ENCODE results near the gene GEMIN8.

GEMIN8 gene

DNA sequence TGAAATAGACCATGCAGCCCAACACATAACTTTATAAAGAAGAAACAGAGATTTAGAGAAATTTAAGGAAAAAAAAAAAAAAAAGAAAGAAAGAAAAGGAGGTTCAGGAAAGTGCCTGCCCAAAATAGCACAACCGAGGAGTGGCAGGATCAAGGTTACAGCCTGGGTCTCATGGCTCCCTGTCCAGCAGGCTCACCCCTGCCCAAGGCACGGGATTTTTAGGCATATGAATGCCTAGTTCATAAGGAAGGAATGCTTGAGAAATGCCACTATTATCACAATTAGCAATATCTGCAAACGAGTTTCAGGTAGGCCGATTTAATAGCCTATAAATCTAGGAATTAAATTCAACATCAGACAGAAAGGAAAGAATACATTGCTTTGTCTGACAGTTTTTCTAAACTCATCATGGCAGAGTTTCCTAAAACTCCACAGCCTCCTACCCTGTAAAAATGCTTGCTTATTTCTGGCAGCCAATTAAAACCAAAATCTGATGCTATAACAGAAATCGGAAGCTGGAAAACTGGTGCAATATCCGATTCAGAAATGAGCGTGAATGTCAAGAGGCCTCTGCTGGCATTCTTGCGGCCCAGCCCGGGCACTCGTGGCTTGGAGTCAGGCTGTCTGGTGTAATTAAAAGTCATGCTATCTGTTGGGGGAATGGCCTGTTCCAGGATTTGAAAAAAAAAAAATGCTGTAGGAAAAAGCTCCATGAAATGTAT is 63.5 kb downstream of the GEMIN8 start:
- TF ChIP-seq, protein P1, sequence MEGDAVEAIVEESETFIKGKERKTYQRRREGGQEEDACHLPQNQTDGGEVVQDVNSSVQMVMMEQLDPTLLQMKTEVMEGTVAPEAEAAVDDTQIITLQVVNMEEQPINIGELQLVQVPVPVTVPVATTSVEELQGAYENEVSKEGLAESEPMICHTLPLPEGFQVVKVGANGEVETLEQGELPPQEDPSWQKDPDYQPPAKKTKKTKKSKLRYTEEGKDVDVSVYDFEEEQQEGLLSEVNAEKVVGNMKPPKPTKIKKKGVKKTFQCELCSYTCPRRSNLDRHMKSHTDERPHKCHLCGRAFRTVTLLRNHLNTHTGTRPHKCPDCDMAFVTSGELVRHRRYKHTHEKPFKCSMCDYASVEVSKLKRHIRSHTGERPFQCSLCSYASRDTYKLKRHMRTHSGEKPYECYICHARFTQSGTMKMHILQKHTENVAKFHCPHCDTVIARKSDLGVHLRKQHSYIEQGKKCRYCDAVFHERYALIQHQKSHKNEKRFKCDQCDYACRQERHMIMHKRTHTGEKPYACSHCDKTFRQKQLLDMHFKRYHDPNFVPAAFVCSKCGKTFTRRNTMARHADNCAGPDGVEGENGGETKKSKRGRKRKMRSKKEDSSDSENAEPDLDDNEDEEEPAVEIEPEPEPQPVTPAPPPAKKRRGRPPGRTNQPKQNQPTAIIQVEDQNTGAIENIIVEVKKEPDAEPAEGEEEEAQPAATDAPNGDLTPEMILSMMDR (IDR thresholded peaks at IDR 0.05; ENCODE audit: insufficient read depth, low read depth, low read length, missing control alignments) = no peak
- no peak overlapping the region for H3K4me3 ChIP-seq (ENCODE audit: low read depth, low read length)
- DNase-seq (ENCODE audit: low read depth) = no peak

DNA sequence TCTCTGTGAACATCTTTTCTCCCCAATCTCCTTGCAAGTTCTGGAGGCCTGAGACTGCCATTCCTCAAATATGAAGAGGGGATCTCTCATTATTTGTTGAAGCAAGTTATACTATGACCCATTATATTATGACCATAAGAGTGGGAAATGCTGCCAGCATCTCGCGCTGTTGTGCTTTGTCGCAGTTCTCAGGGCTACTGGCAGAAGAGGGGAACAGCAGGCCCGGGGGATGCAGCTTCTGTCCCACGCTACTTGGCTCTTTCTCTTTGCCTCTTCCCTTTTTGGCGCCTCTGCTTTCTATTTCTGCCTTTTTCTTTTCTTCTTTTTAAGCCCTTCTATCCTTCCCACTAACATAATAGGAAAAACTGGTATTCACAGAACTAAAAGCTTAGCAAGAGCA is 64.2 kb downstream of the GEMIN8 start:
- TF ChIP-seq, protein P1 (IDR thresholded peaks at IDR 0.05; ENCODE audit: insufficient read depth, low read depth, low read length, missing control alignments) = no peak
- DNase-seq (ENCODE audit: low read depth) = no peak
- no peak overlapping the region for H3K4me3 ChIP-seq (ENCODE audit: low read depth, low read length)

DNA sequence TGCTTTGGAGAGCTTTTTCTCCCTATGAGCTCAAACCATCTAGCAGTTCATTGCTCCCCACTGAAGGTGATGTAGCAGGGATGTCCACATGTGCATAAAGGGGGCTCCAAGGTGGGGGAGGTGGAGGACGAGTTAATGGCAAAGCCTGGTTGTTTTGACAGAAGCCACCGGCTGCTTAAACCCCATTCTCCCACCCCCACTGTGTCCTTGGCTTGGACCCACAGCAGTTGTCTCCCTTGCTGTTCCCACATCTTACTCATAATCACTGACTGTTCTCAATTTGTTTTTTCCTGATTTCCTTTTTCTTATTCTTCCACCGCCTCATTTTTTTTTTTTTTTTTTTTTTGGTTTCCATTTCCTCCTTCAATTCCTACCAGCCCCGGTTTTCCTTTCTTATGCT is 72.7 kb downstream of the GEMIN8 start:
- TF ChIP-seq, protein P1 (IDR thresholded peaks at IDR 0.05; ENCODE audit: insufficient read depth, low read depth, low read length, missing control alignments) = no peak
- no peak for DNase-seq (ENCODE audit: low read depth)

More for the DNA sequence above, 72.7 kb downstream of the GEMIN8 start:
- H3K4me3 ChIP-seq (ENCODE audit: low read depth, low read length) = no peak overlapping the region
